ENCODE results near the gene TAOK3. TPM values are rescaled to one million over a fixed set of nuclear protein-coding genes. Genes with fewer than 3 reads are reported as not detected.

TAOK3 gene
- total RNA-seq, 4 donors from 2014 or later: 91.2 to 111 (median 93.2) TPM

DNA sequence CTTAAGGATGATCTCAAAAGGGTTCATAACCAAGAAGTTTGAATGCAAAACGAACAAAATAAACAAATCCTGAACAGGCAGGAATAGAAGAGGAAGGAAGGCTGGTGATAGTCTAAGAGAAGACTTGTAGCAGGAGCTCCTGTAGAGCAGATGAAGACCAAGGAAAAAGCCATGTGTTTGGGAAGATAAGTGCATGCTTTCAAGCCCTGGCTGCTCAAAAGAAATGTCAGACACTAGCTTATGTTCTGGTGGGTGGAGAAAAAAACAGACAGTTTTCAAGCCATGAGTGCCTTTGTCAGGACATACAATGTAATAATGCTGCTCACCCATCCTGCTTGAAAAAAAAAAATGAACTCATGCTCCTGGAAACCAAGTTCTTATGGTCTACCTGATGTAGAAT, 27.4 kb downstream of the TAOK3 start:
- Histone ChIP-seq H3K36me3 (no peaks in the 10 kb centered on the region), H3K27ac (no peak overlapping the region), H3K27me3 (no peaks in the 10 kb centered on the region), H3K4me1 (peaks cover 0 to 21% (median 0%) of the 10 kb centered on the region in 4 donors), H3K4me3 (no peak overlapping the region), H3K9me3 (no peaks in the 10 kb centered on the region)
- DNase-seq: no peak
- no peak for TF ChIP-seq CTCF (IDR thresholded peaks at IDR 0.05)

- no peaks in the 10 kb centered on the region for H3K9me3 ChIP-seq
- no peaks in the 10 kb centered on the region for H3K36me3 ChIP-seq
- peaks cover 0 to 21% (median 0%) of the 10 kb centered on the region in 4 donors for H3K4me1 ChIP-seq
- H3K27me3 ChIP-seq: no peaks in the 10 kb centered on the region
- H3K27ac ChIP-seq: no peak overlapping the region
- TF ChIP-seq CTCF (IDR thresholded peaks at IDR 0.05) (no peak), POLR2A (IDR thresholded peaks at IDR 0.05) (no peak)
- DNase-seq: no peak
- no peak overlapping the region for H3K4me3 ChIP-seq
Observed at GRCh38 chr12:118344829-118345228, 27.9 kb downstream of the TAOK3 start.

- Histone ChIP-seq H3K27ac (no peak overlapping the region), H3K36me3 (no peaks in the 10 kb centered on the region), H3K4me3 (no peak overlapping the region), H3K9me3 (no peaks in the 10 kb centered on the region), H3K27me3 (no peaks in the 10 kb centered on the region), H3K4me1 (peaks cover 0 to 6% (median 0%) of the 10 kb centered on the region in 4 donors)
- no peak for TF ChIP-seq POLR2A (IDR thresholded peaks at IDR 0.05)
- TF ChIP-seq CTCF (IDR thresholded peaks at IDR 0.05): no peak
- no peak for DNase-seq
Observed at GRCh38 chr12:118342090-118342489, 30.6 kb downstream of the TAOK3 start.

DNA sequence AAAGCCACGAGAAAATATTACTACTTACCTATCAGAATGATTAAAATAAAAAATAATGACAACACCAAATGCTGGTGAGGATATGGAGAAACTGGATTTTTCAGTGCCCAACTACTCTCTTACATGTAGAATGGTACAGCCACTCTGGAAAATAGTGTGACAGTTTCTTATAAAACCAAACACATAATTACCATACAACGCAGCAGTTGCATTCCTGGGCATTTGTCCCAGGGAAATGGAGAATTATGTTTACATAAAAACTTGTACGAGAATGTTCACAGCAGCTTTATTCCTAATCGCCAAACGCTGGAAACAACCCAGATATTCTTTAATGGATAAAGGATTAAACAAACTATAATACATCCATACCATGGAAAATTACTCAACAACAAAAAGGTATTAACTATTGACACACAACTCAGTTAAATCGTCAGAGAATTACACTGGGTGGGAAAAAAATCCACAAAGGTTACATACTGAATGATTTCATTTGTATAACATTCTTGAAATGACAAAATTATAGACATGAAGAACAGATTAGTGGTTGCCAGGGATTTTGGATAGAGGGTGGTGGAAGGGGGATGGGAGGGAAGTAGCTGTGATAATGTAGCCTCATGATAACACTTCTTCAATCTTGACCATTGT, 35.4 kb downstream of the TAOK3 start:
- no peaks in the 10 kb centered on the region for H3K36me3 ChIP-seq
- no peak overlapping the region for H3K4me3 ChIP-seq
- TF ChIP-seq POLR2A (IDR thresholded peaks at IDR 0.05) (no peak), CTCF (IDR thresholded peaks at IDR 0.05) (no peak)
- H3K27me3 ChIP-seq: no peaks in the 10 kb centered on the region
- no peaks in the 10 kb centered on the region for H3K4me1 ChIP-seq
- DNase-seq: no peak
- H3K9me3 ChIP-seq: no peaks in the 10 kb centered on the region
- no peak overlapping the region for H3K27ac ChIP-seq

DNA sequence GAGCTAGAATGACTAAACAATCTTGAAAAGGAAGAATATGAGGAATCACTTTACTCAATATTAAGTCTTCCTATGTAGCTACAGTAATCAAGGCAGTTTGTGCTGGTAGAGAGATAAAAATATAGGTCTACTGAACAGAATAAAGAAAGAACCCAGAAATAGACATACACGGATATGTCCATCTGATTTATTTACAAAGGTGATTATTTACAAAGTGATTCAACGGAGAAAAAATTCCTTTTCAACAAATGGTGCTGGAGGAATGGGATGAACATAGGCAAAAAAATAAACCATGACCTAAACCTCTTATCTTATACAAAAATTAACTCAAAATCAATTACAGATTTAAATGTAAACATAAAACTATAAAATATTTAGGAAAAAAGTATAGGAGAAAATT, 36.6 kb downstream of the TAOK3 start:
- Histone ChIP-seq H3K27me3 (no peaks in the 10 kb centered on the region), H3K9me3 (no peaks in the 10 kb centered on the region), H3K36me3 (no peaks in the 10 kb centered on the region), H3K4me1 (peaks cover 0 to 2% (median 0%) of the 10 kb centered on the region in 4 donors), H3K4me3 (no peak overlapping the region), H3K27ac (no peak overlapping the region)
- TF ChIP-seq CTCF (IDR thresholded peaks at IDR 0.05) (no peak), POLR2A (IDR thresholded peaks at IDR 0.05) (no peak)
- no peak for DNase-seq

Measured in Peyer's patch (tissue), 4 donors.